Measurements from ENCODE around the gene SNPH.

SNPH gene

DNA sequence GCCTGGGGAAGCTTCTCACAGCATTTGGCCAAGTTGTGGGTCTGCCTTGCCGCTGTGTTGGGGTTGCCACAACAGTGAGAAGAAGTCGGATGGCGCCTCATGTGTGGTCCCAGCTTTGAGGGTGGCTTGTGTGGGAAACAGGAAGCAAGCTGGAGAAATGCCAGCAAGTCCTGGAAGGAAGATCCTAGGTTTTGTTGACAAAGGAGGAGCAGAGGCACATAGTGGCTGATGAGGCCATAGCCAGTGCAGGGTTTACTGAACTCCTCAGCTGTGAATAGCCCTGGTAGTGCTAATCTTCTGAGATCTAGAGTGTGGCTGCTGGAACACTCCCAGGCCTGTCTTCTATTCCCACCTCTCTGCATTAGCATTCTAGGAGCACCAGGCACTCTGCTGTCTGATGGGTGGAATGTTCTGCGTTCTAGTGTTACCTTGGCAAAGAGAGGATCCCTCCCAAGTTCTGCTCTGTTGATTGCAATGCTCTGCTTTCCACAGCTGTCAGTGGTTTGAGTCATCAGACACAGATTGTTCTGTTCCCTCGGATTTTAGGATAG is 25.2 kb downstream of the SNPH start:
- H3K9me3 ChIP-seq (ENCODE audit: control insufficient read depth, insufficient read depth, low read length), result no peaks in the 10 kb centered on the region
- no peak overlapping the region for H3K9ac ChIP-seq (ENCODE audit: low read depth, low read length)
- no peaks in the 10 kb centered on the region for H3K36me3 ChIP-seq (ENCODE audit: insufficient read depth, low read length)
- H3K4me1 ChIP-seq (ENCODE audit: insufficient read depth, low read length), result no peaks in the 10 kb centered on the region

DNA sequence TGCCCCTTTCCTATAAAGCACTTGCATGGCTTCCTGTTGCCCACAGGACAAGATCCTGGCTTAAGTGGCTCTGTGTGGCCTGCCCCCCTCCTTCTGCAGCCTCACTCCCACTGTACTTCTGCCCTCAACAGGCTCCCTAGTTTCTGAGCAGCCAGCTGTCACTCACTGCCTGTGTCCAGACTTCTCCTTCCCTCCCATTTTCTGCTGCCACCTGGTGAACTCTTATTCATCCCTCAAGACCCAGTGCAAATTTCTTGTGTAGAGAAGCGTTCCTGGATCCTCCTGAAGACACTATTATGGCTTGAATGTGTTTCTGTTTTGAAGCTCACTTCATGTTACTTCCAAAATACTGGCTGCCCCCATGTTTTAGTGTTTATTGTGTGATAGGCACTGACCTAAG is 26.5 kb downstream of the SNPH start:
- H3K9ac ChIP-seq (ENCODE audit: low read depth, low read length), result no peak overlapping the region
- H3K36me3 ChIP-seq (ENCODE audit: insufficient read depth, low read length), result no peaks in the 10 kb centered on the region
- H3K9me3 ChIP-seq (ENCODE audit: control insufficient read depth, insufficient read depth, low read length), result no peaks in the 10 kb centered on the region

GRCh38 chr20:1293641-1294379 is 27.7 kb downstream of the SNPH start:
- no peaks in the 10 kb centered on the region for H3K36me3 ChIP-seq (ENCODE audit: insufficient read depth, low read length)
- no peaks in the 10 kb centered on the region for H3K9me3 ChIP-seq (ENCODE audit: control insufficient read depth, insufficient read depth, low read length)
- no peak overlapping the region for H3K9ac ChIP-seq (ENCODE audit: low read depth, low read length)
- H3K4me1 ChIP-seq (ENCODE audit: insufficient read depth, low read length), result no peaks in the 10 kb centered on the region

More for the DNA sequence above, 26.5 kb downstream of the SNPH start:
- no peaks in the 10 kb centered on the region for H3K4me1 ChIP-seq (ENCODE audit: insufficient read depth, low read length)

DNA sequence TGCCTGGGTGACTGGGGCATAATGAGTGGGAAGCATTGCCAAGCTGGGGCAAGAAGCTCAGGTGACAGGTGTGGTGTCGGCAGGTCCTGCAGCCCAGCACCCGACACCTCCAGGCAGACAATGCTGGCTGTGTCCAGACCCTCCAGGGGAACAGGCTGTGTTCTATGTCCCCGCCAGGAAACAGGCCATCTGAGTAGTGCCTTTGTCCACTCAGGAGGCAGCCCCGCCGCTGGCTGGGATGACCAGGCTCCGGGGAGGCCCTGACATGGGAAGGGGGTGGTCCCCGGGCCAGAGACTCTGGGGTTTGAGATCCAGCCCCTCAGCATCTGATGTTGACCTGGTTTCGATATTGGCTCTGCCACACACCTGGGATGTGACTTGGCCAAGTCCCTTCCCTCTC is 28.4 kb downstream of the SNPH start:
- Histone ChIP-seq H3K9ac (ENCODE audit: low read depth, low read length) (no peak overlapping the region), H3K36me3 (ENCODE audit: insufficient read depth, low read length) (no peaks in the 10 kb centered on the region), H3K4me1 (ENCODE audit: insufficient read depth, low read length) (no peaks in the 10 kb centered on the region)

DNA sequence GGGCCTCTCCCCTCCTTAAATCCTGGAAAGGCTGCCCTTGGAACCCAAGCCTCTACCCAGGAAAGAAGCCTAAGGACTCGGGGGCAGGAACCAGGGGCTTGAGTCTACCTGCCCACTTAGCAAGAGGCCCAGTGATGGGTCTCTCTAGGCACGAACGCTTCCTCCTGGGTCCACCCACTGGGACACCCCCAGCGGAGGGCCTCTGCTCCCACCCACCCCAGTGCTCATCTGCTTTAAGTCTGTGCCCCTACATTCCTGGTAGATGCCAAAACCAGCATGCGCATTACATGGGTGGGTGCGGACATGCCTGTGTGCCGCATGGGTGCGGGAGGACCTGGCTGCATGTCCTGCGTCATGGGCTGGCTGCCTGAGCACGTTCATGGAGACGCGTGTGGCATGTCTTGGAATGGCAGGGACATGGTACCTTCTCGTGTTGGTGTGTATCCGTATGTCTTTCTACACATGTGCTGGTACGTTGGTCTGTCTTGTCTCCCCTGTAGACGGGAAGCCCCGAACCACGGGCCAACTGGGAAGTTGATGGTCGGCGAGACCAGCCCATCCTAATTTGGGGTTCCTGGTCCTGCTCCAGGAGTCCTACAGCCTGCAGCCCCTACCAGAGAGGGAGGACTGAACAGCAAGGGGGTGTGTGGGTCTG is 29.3 kb downstream of the SNPH start:
- H3K9me3 ChIP-seq (ENCODE audit: control insufficient read depth, insufficient read depth, low read length), result no peaks in the 10 kb centered on the region
- H3K36me3 ChIP-seq (ENCODE audit: insufficient read depth, low read length), result no peaks in the 10 kb centered on the region
- no peaks in the 10 kb centered on the region for H3K4me1 ChIP-seq (ENCODE audit: insufficient read depth, low read length)
- H3K9ac ChIP-seq (ENCODE audit: low read depth, low read length), result no peak overlapping the region

More for the DNA sequence above, 28.4 kb downstream of the SNPH start:
- H3K9me3 ChIP-seq (ENCODE audit: control insufficient read depth, insufficient read depth, low read length), result no peaks in the 10 kb centered on the region

DNA sequence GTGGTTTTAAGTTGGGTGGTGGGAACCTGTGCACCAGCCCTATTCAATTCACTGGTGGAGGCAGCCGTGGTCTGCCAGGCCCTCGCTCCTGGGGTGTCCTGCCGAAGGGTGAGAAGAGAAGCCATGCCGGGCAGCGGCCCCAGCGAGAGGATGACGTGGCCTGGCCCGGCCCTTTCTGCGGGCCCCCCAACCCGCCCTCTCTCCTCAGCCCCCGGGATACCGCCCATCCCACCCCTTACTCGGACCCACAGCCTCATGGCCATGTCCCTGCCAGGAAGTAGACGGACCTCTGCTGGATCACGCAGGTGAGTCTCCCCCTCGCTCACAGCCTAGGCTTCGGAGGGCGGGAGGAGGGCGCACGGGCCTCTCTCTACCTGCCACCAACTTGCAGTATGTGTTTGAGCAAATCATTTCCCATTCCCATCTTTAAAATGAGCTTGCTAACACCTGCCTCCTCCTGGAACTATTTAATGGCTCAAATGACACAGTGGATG is 30.1 kb downstream of the SNPH start:
- Histone ChIP-seq H3K36me3 (ENCODE audit: insufficient read depth, low read length) (no peaks in the 10 kb centered on the region), H3K9me3 (ENCODE audit: control insufficient read depth, insufficient read depth, low read length) (no peaks in the 10 kb centered on the region), H3K9ac (ENCODE audit: low read depth, low read length) (no peak overlapping the region), H3K4me1 (ENCODE audit: insufficient read depth, low read length) (peaks cover 6% of the 10 kb centered on the region)

GRCh38 chr20:1296922-1297321 is 30.8 kb downstream of the SNPH start:
- Histone ChIP-seq H3K4me1 (ENCODE audit: insufficient read depth, low read length) (peaks cover 7% of the 10 kb centered on the region), H3K9ac (ENCODE audit: low read depth, low read length) (no peak overlapping the region), H3K9me3 (ENCODE audit: control insufficient read depth, insufficient read depth, low read length) (no peaks in the 10 kb centered on the region), H3K36me3 (ENCODE audit: insufficient read depth, low read length) (no peaks in the 10 kb centered on the region)

DNA sequence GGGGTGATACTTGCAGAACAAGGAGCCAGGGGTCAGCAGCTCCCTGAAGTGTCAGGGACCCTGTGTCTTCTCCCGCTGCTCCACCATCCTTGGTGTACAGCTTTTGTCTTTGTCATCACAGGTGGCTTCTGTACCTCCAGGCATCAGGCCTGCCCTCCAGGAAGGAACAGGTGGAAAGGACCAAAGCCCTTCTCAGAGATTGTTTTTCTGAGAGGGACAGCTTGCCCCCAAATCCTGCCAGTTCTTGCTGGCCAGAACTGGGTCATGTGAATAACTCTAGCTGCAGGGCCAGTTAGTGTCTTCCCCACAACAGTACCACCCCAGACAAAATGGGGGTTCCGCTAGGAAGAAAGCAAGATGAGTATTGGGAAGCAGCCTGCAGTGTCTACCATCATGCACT is 31.4 kb downstream of the SNPH start:
- no peaks in the 10 kb centered on the region for H3K9me3 ChIP-seq (ENCODE audit: control insufficient read depth, insufficient read depth, low read length)
- H3K36me3 ChIP-seq (ENCODE audit: insufficient read depth, low read length), result no peaks in the 10 kb centered on the region
- no peak overlapping the region for H3K9ac ChIP-seq (ENCODE audit: low read depth, low read length)
- peaks cover 7% of the 10 kb centered on the region for H3K4me1 ChIP-seq (ENCODE audit: insufficient read depth, low read length)

DNA sequence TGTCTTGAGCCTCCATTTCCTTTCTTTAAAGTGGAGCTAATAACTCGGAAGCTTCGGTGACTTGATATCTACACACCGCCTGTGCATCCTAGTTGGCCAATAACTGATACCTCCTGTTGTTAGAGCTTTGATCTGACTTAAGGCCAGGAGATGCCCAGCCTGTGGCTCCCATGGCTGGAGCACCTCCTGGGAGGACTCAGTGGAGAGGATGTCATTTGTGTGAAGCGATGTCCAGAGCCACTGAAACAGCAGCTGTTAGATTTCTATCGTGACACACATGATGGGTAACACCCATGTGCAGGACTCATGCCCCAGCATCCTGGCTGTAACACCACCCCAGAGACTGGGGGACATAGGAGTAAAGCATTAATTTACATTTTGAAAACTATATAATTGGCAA is 32.1 kb downstream of the SNPH start:
- H3K4me1 ChIP-seq (ENCODE audit: insufficient read depth, low read length), result peaks cover 7% of the 10 kb centered on the region
- H3K9me3 ChIP-seq (ENCODE audit: control insufficient read depth, insufficient read depth, low read length), result no peaks in the 10 kb centered on the region
- H3K36me3 ChIP-seq (ENCODE audit: insufficient read depth, low read length), result no peaks in the 10 kb centered on the region
- no peak overlapping the region for H3K9ac ChIP-seq (ENCODE audit: low read depth, low read length)

GRCh38 chr20:1298888-1299511 is 32.9 kb downstream of the SNPH start:
- Histone ChIP-seq H3K36me3 (ENCODE audit: insufficient read depth, low read length) (no peaks in the 10 kb centered on the region), H3K9me3 (ENCODE audit: control insufficient read depth, insufficient read depth, low read length) (no peaks in the 10 kb centered on the region), H3K9ac (ENCODE audit: low read depth, low read length) (no peak overlapping the region), H3K4me1 (ENCODE audit: insufficient read depth, low read length) (peaks cover 7% of the 10 kb centered on the region)

GRCh38 chr20:1299522-1299921 is 33.4 kb downstream of the SNPH start:
- Histone ChIP-seq H3K9me3 (ENCODE audit: control insufficient read depth, insufficient read depth, low read length) (no peaks in the 10 kb centered on the region), H3K9ac (ENCODE audit: low read depth, low read length) (no peak overlapping the region), H3K36me3 (ENCODE audit: insufficient read depth, low read length) (no peaks in the 10 kb centered on the region), H3K4me1 (ENCODE audit: insufficient read depth, low read length) (peaks cover 7% of the 10 kb centered on the region)

DNA sequence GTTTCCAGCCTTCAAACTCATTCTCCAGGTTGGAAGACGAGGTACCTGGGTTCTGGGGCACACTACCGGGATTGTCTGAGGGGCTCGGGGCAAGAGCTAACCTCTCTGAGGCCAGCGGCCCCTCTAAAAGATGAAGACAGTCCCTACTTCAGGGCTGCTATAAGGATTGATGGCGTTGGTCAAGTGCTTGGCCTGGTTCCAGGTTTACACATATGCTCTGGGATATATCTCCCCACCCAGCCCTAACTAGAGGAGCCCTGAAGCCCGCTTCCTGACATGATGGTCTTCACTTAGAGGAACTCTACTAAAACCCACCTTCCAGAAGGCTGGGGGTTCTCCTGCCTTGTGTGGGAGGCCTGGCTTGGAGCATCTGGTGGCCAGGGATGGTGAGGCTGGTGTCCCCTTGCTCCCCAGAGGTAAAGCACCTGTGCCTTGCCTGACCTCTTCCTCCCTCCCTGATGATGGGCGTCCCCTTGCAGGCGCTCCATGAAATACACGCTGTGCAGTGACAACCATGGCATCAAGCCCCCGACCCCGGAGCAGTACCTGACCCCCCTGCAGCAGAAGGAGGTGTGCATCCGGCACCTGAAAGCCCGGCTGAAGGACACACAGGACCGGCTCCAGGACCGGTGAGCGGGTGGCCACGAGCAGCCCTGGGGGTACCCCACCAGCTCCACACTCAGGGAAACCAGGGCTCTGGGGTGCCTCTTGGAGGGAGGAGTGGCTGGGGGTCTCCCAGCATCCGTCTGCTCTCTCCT is 34.2 kb downstream of the SNPH start:
- Histone ChIP-seq H3K9me3 (ENCODE audit: control insufficient read depth, insufficient read depth, low read length) (no peaks in the 10 kb centered on the region), H3K36me3 (ENCODE audit: insufficient read depth, low read length) (no peaks in the 10 kb centered on the region), H3K4me1 (ENCODE audit: insufficient read depth, low read length) (peaks cover 7% of the 10 kb centered on the region), H3K9ac (ENCODE audit: low read depth, low read length) (no peak overlapping the region)

DNA sequence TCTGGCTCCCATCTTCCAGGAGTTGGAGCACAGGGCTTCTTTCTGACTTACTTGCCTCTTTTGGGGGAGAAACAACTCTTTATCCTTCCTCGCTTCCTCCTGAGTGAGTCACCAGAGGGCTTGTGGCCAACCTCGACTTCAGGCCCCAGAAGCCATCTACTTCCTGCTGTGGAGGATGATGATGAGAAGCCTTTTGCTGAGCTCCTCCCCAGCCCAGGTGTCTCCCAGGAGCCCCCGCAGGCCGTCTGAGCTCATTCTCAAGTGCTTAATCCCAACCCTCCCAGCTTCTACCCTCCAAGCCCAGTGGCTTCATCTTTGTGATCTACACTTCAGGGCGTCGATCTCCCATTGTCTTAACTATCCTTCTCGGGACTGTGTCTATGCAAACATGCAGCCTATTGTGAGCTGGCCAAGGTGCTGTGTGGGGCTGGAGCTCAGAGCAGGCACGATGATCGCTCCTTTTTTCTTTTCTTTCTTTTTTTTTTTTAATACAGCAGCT is 35.0 kb downstream of the SNPH start:
- Histone ChIP-seq H3K36me3 (ENCODE audit: insufficient read depth, low read length) (no peaks in the 10 kb centered on the region), H3K9me3 (ENCODE audit: control insufficient read depth, insufficient read depth, low read length) (no peaks in the 10 kb centered on the region), H3K9ac (ENCODE audit: low read depth, low read length) (no peak overlapping the region), H3K4me1 (ENCODE audit: insufficient read depth, low read length) (peaks cover 7% of the 10 kb centered on the region)
